Neural crest cell (in vitro differentiated cells): ENCODE results near the gene GNAT2. TPM values are rescaled to one million over a fixed set of nuclear protein-coding genes. Genes with fewer than 3 reads are reported as not detected.

ENCODE experiments used
- DNase-seq: peaks from one replicate; pipeline ENCODE4 v3.0.0; 2021; ENCODE audit warnings: low read depth, mixed read lengths, low spot score
- H3K27ac Mint-ChIP-seq: one replicate; pipeline ENCODE4 v1.8.0; 2021; ENCODE audit warnings: mild to moderate bottlenecking, mixed read lengths; ENCODE audit not compliant: unreplicated experiment
- H3K27me3 Mint-ChIP-seq: 2 replicates; pipeline ENCODE4 v1.8.0; 2021; ENCODE audit warnings: low read depth, mild to moderate bottlenecking, mixed read lengths
- H3K36me3 Mint-ChIP-seq: 2 replicates; pipeline ENCODE4 v1.8.0; 2021; ENCODE audit warnings: low read depth, mild to moderate bottlenecking, mixed read lengths
- H3K4me1 Mint-ChIP-seq: 2 replicates; pipeline ENCODE4 v1.8.0; 2021; ENCODE audit warnings: mixed read lengths
- H3K4me3 Mint-ChIP-seq: one replicate; pipeline ENCODE4 v1.8.0; 2021; ENCODE audit warnings: mild to moderate bottlenecking, mixed read lengths
- H3K9me3 Mint-ChIP-seq: 2 replicates; pipeline ENCODE4 v1.8.0; 2021; ENCODE audit warnings: mixed read lengths
- total RNA-seq: library from RNA; stranded (reverse); gene quantifications from 2 replicates; pipeline ENCODE4 v1.2.1, GENCODE V29; 2021
- TF ChIP-seq, protein P1 (sequence below): fragments of 200-600 bp; sonication (generic); conservative IDR thresholded peaks from 2 replicates; pipeline ENCODE4 v1.5.0; 2021; ENCODE audit warnings: antibody characterized with exemption, mild to moderate bottlenecking

Gene GNAT2
- total RNA-seq, 1 donor from 2014 or later = not detected

DNA sequence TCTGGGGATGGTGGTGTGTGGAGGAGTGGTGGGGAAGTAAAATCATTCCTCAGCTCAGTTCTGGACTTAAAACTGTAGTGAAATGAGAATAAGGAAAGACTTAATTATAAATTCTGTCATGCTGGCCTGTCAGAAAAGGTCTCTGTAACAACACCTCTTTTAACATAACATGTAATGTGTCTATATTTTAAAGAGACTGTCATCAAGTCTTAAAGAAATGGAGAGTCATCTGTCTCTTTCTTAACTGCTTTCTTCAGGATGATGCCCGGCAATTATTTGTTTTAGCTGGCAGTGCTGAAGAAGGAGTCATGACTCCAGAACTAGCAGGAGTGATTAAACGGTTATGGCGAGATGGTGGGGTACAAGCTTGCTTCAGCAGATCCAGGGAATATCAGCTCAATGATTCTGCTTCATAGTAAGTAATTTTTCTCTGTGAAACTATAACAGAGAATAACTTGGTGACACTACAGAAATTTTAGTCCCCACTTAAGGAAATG, 40.4 kb downstream of the GNAT2 start:
- H3K9me3 Mint-ChIP-seq = no peaks in the 10 kb centered on the region
- peaks cover 10% of the 10 kb centered on the region for H3K36me3 Mint-ChIP-seq
- TF ChIP-seq, protein P1, sequence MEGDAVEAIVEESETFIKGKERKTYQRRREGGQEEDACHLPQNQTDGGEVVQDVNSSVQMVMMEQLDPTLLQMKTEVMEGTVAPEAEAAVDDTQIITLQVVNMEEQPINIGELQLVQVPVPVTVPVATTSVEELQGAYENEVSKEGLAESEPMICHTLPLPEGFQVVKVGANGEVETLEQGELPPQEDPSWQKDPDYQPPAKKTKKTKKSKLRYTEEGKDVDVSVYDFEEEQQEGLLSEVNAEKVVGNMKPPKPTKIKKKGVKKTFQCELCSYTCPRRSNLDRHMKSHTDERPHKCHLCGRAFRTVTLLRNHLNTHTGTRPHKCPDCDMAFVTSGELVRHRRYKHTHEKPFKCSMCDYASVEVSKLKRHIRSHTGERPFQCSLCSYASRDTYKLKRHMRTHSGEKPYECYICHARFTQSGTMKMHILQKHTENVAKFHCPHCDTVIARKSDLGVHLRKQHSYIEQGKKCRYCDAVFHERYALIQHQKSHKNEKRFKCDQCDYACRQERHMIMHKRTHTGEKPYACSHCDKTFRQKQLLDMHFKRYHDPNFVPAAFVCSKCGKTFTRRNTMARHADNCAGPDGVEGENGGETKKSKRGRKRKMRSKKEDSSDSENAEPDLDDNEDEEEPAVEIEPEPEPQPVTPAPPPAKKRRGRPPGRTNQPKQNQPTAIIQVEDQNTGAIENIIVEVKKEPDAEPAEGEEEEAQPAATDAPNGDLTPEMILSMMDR = no peak
- no peak overlapping the region for H3K27ac Mint-ChIP-seq
- H3K4me1 Mint-ChIP-seq = no peaks in the 10 kb centered on the region
- H3K27me3 Mint-ChIP-seq = no peaks in the 10 kb centered on the region
- H3K4me3 Mint-ChIP-seq = no peak overlapping the region
- no peak for DNase-seq

DNA sequence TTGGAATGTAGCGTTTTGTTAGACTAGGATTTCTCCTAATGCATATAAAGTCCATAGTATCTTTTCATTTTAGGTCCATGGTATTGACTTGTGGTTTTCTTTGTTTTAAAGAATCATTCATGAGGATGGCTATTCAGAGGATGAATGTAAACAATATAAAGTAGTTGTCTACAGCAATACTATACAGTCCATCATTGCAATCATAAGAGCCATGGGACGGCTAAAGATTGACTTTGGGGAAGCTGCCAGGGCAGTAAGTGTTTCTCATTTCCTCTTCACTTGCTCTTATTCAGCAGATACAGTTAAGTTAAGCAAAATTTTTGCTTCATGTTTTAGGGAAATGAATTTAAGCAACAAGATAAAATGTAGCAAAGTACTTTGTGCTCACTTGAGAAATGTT, 45.6 kb downstream of the GNAT2 start:
- TF ChIP-seq, protein P1 = no peak
- Mint-ChIP-seq H3K4me1 (no peaks in the 10 kb centered on the region), H3K27me3 (no peaks in the 10 kb centered on the region), H3K4me3 (no peak overlapping the region), H3K36me3 (peaks cover 3% of the 10 kb centered on the region), H3K27ac (no peak overlapping the region), H3K9me3 (no peaks in the 10 kb centered on the region)
- DNase-seq = no peak

DNA sequence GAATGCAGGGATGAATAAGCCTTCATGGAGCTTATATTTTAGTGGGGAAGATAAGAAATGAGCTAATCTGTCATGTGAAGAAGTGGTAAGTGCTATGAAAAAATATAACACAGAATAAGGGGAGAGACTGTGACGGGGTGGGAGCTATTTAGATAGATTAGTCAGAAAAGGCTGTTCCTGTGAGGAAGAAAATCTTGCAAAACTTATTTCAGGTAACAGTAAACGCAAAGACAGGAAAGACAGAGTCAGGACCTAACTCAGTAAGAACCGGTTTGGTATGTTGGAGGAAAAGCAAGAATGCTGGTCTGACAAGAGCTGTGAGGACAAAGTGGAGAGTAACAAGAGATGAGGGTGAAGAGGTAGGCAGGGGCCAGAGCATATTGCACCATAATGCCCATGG, 49.0 kb downstream of the GNAT2 start:
- TF ChIP-seq, protein P1 = no peak

DNA sequence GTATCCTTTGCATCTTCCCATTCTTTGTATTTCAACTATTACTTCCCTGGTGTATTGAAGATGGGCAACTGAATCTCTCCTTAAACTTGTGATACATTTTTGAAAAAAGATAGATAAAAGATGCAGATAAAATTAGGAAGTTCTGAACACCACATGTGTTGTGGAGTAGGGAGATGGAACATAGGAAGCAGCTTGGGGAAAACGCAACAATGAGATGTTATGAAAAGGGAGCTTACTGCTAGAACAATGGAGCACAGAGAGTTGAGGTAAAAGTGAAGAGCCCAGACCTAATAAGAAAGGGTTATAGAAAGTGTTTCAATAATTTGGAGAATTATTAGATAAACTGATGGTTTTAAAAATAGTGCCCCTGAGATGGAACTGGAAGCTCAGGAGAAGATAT, 50.1 kb downstream of the GNAT2 start:
- Mint-ChIP-seq H3K36me3 (no peaks in the 10 kb centered on the region), H3K27ac (no peak overlapping the region), H3K9me3 (no peaks in the 10 kb centered on the region), H3K27me3 (no peaks in the 10 kb centered on the region), H3K4me1 (peaks cover 11% of the 10 kb centered on the region), H3K4me3 (no peak overlapping the region)
- TF ChIP-seq, protein P1 = no peak
- no peak for DNase-seq

More for the DNA sequence above, 49.0 kb downstream of the GNAT2 start:
- no peak overlapping the region for H3K27ac Mint-ChIP-seq
- H3K4me3 Mint-ChIP-seq = no peak overlapping the region
- no peaks in the 10 kb centered on the region for H3K27me3 Mint-ChIP-seq
- H3K9me3 Mint-ChIP-seq = no peaks in the 10 kb centered on the region
- DNase-seq = no peak
- H3K36me3 Mint-ChIP-seq = no peaks in the 10 kb centered on the region
- peaks cover 9% of the 10 kb centered on the region for H3K4me1 Mint-ChIP-seq

DNA sequence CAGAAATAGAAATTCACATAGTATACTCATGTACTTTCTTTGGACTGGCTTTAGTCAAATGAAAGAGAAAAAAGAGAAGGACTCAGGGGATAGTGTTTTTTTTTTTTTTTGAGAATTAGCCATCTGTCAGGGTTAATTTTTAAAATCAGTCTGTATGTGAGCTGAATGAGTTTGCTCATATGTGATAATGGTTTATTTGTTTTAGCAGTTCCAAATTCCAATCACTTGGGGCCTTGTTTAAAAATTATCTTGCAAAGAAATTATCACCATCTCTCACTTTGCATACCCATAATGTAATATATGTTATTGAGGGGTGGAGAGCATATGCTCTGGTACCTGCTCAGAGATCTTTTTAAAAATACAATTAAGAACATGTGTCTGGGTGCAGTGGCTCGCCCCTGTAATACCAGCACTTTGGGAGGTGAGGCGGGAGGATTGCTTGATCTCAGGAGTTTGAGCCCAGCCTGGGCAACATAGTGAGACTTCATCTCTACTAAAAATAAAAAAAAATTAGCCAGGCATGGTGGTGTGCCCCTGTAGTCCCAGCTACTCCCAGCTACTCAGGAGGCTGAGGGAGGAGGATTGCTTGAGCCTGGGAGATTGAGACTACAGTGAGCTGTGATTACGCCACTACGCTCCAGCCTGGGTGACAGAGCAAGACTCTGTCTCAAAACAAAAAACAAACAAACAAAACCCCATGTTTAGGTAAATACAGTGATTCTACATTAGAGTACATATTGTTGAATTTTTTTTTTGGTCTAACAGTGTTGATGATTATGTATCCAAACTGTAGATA, 51.3 kb downstream of the GNAT2 start:
- no peak for DNase-seq
- Mint-ChIP-seq H3K4me3 (no peak overlapping the region), H3K4me1 (peaks cover 22% of the 10 kb centered on the region), H3K9me3 (no peaks in the 10 kb centered on the region), H3K27ac (no peak overlapping the region), H3K27me3 (no peaks in the 10 kb centered on the region), H3K36me3 (no peaks in the 10 kb centered on the region)
- TF ChIP-seq, protein P1 = no peak
